Measurements from ENCODE around the gene PCTP.

The PCTP gene

GRCh38 chr17:55806745-55807495, 56.1 kb downstream of the PCTP start:
- DNase-seq (ENCODE audit: low spot score) = no peak

GRCh38 chr17:55811536-55811935, 60.7 kb downstream of the PCTP start:
- DNase-seq (ENCODE audit: low spot score) = no peak

GRCh38 chr17:55812323-55812722, 61.5 kb downstream of the PCTP start:
- DNase-seq (ENCODE audit: low spot score) = no peak

- DNase-seq (ENCODE audit: low spot score) = no peak
These were observed 63.1 kb downstream of the PCTP start for GRCh38 chr17:55813944-55814343.

GRCh38 chr17:55814377-55814776, 63.5 kb downstream of the PCTP start:
- DNase-seq (ENCODE audit: low spot score) = no peak

GRCh38 chr17:55816532-55817396, 65.9 kb downstream of the PCTP start:
- DNase-seq (ENCODE audit: low spot score) = no peak

GRCh38 chr17:55817397-55817709, 66.5 kb downstream of the PCTP start:
- DNase-seq (ENCODE audit: low spot score) = no peak

GRCh38 chr17:55818026-55818425, 67.2 kb downstream of the PCTP start:
- no peak for DNase-seq (ENCODE audit: low spot score)

- no peak for DNase-seq (ENCODE audit: low spot score)
These were observed 67.9 kb downstream of the PCTP start for GRCh38 chr17:55818451-55819375.

- DNase-seq (ENCODE audit: low spot score) = no peak
These were observed 69.8 kb downstream of the PCTP start for GRCh38 chr17:55820675-55821074.

- DNase-seq (ENCODE audit: low spot score) = no peak
These were observed 71.2 kb downstream of the PCTP start for GRCh38 chr17:55822028-55822427.

- no peak for DNase-seq (ENCODE audit: low spot score)
These were observed 74.4 kb downstream of the PCTP start for GRCh38 chr17:55825213-55825612.
